GM20431 (cell line): Measurements from ENCODE around the gene MLF2.
"Not testable (repeated sequence)": the region's sequence is repeated elsewhere in the genome, so short reads cannot be mapped to it uniquely, and the experiment has no call there.

ENCODE experiments used
- in situ Hi-C: fragments of 300-500 bp; cut with MseI, MboI; formaldehyde crosslinking; loops from one replicate; pipeline ENCODE4 v1.15.0; 2020; ENCODE audit warnings: low sequenced_read_pairs; ENCODE audit not compliant: unreplicated experiment

The MLF2 gene

GRCh38 chr12:6742834-6743233, 10.1 kb downstream of the MLF2 start:
- in situ Hi-C loops = loop anchor here (25.0 kb wide), 1 partner anchor 94 kb away; the partner anchor contains the start of genes GNB3 and P3H3

GRCh38 chr12:6742080-6742479, 10.9 kb downstream of the MLF2 start:
- in situ Hi-C loops = loop anchor here (25.0 kb wide), 1 partner anchor 95 kb away; the partner anchor contains the start of genes GNB3 and P3H3

- in situ Hi-C loops = loop anchor here (25.0 kb wide), 1 partner anchor 101 kb away; the partner anchor contains the start of genes GNB3 and P3H3
Measured at GRCh38 chr12:6736754-6737153, 16.2 kb downstream of the MLF2 start.

- in situ Hi-C loops = loop anchor here (25.0 kb wide), 1 partner anchor 102 kb away; the partner anchor contains the start of genes GNB3 and P3H3
Measured at GRCh38 chr12:6735448-6736191, 17.3 kb downstream of the MLF2 start.

DNA sequence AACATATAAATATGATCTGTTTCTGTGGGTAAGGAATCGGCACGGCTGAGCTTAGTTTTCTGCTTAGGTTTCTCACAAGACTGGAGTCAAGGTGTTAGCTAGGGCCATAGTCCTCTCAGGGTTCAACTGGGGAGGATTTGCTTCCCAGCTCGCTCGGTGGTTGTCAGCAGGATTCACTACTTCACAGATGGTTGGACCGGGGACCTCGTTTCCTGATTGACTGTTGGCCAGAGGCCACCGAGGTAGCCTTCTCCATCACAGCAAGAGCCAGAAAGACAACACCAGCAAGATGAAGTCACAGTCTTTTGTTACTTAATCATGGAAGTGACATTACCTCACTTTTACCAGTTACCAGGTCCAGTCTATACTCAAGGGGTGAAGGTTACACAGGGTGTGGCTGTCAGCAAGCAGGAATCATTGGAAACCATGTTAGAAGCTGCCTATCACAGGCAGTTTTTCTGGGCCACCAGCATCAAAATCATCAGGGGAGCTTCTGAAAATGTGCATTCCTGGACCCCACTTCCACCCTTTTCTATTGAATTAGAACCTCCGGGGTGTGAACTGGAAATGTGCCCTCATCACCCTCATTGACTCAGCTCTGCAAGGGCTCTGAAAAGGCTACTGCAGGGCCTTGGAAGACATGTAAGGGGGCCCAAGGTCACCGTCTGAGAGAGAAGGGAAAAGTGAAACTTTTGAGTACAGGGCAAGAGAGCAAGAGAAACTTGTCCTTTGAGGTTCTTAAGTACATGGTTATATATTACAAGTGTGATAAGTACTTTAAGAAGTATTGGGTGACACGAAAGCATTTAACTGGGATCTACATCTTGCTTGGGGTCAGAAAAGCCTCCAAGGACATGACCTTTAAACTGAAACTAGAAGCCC, 18.2 kb downstream of the MLF2 start:
- in situ Hi-C loops = loop anchor here (25.0 kb wide), 1 partner anchor 103 kb away; the partner anchor contains the start of genes GNB3 and P3H3

- in situ Hi-C loops = loop anchor here (25.0 kb wide), 1 partner anchor 107 kb away; the partner anchor contains the start of genes GNB3 and P3H3
Measured at GRCh38 chr12:6730169-6730568, 22.8 kb downstream of the MLF2 start.

- in situ Hi-C loops = loop anchor here (25.0 kb wide), 1 partner anchor 108 kb away; the partner anchor contains the start of genes GNB3 and P3H3
Measured at GRCh38 chr12:6729186-6729585, 23.8 kb downstream of the MLF2 start.

DNA sequence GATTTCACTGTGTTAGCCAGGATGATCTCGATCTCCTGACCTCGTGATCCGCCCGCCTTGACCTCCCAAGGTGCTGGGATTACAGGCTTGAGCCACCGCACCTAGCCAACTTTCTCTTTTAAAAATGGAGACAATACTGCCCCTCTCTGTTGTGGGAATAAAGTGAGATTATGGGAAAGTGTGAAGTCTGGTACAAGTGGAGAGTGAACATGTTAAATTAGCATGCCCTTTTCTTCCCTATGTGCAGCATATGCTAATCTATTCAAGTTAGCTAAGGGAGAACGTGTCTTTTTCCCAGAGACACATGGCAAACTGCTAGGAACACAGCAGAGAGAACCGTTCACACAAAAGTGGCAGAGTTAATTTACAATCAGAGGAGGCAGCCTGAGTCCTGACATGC, 27.6 kb downstream of the MLF2 start:
- in situ Hi-C loops = loop anchor here (25.0 kb wide), 1 partner anchor 112 kb away; the partner anchor contains the start of genes GNB3 and P3H3

DNA sequence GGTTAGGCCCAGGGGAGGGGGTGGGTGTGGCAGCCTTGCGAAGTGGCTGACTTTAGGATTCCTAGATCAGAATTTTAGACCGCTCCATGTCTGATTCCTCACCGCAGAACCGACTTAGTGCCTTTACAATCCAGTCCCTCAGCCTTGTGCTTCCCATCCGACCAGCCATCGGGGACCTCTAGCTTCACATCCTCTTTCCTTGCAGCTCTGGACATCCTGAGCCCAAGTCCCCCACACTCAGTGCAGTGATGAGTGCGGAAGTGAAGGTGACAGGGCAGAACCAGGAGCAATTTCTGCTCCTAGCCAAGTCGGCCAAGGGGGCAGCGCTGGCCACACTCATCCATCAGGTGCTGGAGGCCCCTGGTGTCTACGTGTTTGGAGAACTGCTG, 28.5 kb downstream of the MLF2 start:
- in situ Hi-C loops = no loop called here

- in situ Hi-C loops = no loop called here
Measured at GRCh38 chr12:6723607-6724408, 29.1 kb downstream of the MLF2 start, which contains the start of gene COPS7A. TSS of gene COPS7A (plus strand) at chr12:6724046. CDS start at chr12:6724657, 611 bp downstream.

DNA sequence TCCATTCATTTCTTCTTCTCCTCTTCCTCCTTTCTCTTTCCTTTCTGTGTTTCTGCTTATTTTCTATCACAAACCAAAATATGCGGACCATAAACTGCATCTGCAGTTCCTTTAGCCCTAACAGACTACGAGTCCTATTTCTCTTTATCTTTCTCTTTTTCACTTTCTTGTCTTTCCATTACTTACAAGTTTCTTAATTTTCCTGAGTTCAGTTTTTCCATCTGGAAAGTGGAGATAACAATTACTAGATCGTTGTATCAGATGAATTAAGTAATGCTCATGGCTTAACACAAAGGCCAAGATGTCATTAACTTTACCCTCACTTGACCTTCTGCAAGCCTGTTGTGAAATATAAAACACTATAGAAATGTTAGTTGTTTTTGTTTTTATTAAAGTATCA, 30.1 kb downstream of the MLF2 start:
- in situ Hi-C loops = no loop called here

GRCh38 chr12:6716874-6717437, 36.0 kb downstream of the MLF2 start:
- in situ Hi-C loops = no loop called here

DNA sequence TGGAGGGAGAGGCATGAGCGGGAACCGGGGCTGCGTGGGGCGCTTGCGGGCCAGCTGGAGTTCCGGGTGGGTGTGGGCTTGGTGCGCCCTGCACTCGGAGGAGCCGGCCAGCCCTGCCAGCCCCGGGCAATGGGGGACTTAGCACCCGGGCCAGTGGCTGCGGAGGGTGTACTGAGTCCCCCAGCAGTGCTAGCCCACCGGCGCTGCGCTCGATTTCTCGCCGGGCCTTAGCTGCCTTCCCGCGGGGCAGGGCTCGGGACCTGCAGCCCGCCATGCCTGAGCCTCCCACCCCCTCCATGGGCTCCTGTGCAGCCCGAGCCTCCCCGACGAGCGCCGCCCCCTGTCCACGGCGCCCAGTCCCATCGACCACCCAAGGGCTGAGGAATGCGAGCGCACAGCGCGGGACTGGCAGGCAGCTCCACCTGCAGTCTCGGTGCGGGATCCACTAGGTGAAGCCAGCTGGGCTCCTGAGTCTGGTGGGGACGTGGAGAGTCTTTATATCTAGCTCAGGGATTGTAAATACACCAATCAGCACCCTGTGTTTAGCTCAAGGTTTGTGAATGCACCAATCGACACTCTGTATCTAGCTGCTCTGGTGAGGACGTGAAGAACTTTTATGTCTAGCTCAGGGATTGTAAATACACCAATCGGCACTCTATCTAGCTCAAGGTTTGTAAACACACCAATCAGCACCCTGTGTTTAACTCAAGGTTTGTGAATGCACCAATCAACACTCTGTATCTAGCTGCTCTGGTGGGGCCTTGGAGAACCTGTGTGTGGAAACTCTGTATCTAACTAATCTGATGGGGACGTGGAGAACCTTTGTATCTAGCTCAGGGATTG, 36.7 kb downstream of the MLF2 start:
- in situ Hi-C loops = not testable (repeated sequence)

DNA sequence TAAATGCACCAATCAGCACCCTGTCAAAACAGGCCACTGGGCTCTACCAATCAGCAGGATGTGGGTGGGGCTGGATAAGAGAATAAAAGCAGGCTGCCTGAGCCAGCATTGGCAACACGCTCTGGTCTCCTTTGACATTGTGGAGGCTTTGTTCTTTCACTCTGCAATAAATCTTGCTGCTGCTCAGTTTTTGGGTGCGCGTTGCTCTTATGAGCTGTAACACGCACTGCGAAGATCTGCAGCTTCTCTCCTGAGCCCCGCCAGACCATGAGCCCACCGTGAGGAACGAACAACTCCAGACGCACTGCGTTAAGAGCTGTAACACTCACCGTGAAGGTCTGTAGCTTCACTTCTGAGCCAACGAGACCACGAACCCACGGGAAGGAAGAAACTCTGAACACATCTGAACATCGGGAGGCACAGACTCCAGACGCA, 44.0 kb downstream of the MLF2 start:
- in situ Hi-C loops = no loop called here

DNA sequence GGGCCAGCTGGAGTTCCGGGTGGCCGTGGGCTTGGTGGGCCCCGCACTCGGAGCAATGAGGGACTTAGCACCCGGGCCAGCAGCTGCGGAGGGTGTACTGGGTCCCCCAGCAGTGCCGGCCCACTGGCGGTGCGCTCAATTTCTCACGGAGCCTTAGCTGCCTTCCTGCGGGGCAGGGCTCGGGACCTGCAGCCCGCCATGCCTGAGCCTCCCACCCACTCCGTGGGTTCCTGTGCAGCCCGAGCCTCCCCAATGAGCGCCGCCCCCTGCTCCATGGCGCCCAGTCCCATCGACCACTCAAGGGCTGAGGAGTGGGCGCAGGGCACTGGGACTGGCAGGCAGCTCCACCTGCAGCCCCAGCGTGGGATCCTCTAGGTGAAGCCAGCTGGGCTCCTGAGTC, 44.6 kb downstream of the MLF2 start:
- in situ Hi-C loops = not testable (repeated sequence)

GRCh38 chr12:6703631-6704030, 49.3 kb downstream of the MLF2 start:
- in situ Hi-C loops = no loop called here

GRCh38 chr12:6701078-6701768, 51.7 kb downstream of the MLF2 start:
- in situ Hi-C loops = no loop called here

GRCh38 chr12:6700646-6701051, 52.3 kb downstream of the MLF2 start, which contains the start of gene PIANP:
TSS of gene PIANP (minus strand) at chr12:6700815. CDS start at chr12:6698061, 2,754 bp downstream.
- in situ Hi-C loops = no loop called here
